Hematopoietic multipotent progenitor cell treated with erythropoietin and hydrocortisone succinate and interleukin-3 and kit ligand, for 15 days (in vitro differentiated cells): Measurements from ENCODE around the gene SCARB2.

ENCODE experiments used
- DNase-seq: peaks from one replicate; pipeline ENCODE4 v3.0.0-alpha.2; 2015; ENCODE audit warnings: low spot score

SCARB2 gene

DNA sequence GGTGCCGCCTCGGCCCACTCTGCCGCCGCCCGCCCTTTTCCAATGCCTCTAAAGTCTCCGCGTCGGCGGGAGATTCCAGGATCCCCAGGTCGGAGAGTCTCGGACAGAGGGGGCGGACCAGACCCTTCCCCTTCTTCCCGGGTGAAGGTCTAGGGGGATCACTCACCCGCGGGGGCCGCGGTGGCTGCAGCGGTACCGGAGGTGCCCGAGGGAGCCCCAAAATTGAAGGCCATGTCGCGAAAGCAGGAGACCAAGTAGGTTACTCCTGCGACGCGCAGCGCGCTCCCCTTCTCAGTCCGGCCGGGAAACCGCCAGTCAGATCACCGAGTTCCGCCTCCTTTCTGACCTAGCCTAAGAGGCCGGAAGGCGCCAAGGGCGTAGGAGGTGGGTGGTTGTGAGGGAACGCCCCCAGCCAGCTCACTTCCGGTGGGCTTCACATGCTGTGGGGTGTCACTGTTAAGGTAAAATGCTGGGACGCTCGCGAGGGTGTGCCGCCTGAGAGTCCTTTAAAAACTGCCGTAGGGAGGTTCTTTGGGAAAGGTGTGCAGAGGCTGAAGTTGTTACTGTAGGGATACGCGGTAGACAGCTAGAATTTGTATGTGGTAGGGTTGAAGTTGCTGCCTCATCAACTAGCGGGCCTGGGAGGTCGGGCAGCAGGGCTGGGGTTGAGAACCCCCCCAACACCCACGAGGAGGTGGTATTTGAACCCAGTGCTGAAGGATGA lies 65.3 kb downstream of the SCARB2 start, which contains the start of gene NUP54:
Gene NUP54, minus strand, starts transcription at position 256 of the 724 bp plus-strand sequence. Its CDS starts 23 bp downstream, at position 233.
- peak; percentile 94 for DNase-seq

DNA sequence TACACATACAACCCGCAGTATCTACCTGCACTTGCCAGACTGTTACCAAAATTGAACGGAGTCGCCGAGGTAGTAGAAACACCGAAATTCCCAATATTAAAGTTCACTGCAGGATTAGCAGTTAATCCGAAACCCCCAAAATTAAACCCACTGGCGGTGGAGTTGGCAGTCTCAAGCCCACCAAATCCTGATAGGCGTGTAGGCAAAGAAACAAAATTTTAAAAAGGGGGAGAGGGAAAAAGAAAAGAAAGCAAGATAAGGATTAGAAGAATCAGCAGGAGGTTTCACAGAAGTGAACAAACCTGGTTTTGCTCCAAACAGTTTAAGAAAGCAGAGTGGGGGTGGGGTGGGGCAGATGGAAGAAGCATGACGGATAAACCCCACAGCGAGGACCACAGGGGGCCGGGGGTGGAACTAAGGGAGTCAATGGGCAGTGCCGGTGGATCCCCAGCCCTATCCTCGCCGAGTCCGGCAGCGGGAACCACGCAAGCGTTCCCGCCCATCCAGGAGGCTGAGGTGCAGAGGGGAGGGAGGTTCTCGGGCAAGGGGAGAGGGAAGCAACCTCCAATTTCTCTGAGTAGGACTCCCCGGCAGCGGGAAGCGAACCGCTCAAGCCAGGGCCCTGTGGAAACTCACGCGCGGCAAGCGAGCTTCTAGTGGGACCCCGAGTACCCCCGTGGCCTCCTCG lies 66.0 kb downstream of the SCARB2 start:
- DNase-seq, result peak; percentile 37

DNA sequence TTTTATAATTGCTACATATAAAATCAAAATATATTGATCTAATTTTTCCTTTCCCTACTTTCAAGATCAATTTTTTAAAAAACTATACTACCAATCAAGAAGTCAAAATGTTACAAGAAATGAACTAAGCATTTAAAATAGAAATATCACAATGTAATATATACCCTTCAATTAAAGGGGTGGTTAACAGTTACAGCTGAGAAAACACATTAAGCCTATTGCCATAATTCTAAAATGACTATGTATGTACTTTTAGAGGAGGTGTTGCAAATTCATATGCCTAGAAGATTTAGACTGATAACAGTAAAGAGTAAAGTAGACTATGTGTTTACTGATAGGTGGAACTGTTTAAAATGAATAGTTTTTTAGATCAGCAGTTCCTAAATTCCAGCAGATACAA lies 69.1 kb downstream of the SCARB2 start:
- DNase-seq, result no peak

DNA sequence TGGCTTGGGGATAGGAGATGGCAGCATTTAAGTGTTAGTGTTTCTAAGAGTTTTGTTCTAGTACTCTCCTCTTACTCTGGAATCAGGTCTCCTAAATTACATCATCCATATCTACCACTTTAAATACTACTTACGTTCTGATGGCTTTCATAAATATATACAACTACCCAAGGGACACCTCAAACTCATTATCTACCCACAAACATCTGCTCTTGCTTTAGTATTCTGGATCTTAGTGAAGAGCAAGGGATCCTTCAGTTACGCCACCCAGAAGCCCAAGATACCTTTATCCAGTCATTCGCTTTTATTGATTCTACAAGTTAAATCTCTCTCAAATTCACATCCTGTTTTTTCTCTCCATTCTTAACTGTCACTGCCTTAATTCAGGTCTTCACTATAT lies 72.4 kb downstream of the SCARB2 start:
- DNase-seq, result no peak

- no peak for DNase-seq
Observed at GRCh38 chr4:76127754-76128153, 85.9 kb downstream of the SCARB2 start.

- DNase-seq, result no peak
Observed at GRCh38 chr4:76125816-76126215, 87.8 kb downstream of the SCARB2 start.

GRCh38 chr4:76120199-76120598 lies 93.4 kb downstream of the SCARB2 start:
- no peak for DNase-seq

DNA sequence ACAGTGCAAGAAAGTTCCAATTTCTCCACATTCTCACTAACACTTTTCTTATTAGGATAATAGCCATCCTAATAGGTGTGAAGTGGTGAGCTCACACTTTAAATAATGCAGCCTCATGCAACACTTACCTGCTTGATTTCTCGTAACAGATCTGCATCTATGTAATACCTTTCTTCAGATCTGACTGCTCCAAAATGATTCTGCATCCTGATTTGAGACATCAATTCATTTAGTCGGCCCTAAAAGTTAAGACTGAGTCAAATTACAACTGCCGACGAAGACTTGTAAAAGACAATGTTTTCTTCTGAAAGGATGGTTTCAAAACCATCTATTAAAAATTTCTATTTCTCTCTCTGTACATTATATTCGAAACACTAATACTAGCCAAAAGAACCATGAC lies 96.1 kb downstream of the SCARB2 start:
- no peak for DNase-seq

- DNase-seq, result no peak
Observed at GRCh38 chr4:76116821-76117220, 96.8 kb downstream of the SCARB2 start.
